Measurements from ENCODE around the gene TMEM184B. TPM values are rescaled to one million over a fixed set of nuclear protein-coding genes. Genes with fewer than 3 reads are reported as not detected.

Gene TMEM184B
- total and polyA plus RNA-seq, 10 of the 15 experiments (the other 5 are each of a cell fraction or from before 2014, with no cell fraction given): 0.56 to 22.4 (median 7.9) TPM

DNA sequence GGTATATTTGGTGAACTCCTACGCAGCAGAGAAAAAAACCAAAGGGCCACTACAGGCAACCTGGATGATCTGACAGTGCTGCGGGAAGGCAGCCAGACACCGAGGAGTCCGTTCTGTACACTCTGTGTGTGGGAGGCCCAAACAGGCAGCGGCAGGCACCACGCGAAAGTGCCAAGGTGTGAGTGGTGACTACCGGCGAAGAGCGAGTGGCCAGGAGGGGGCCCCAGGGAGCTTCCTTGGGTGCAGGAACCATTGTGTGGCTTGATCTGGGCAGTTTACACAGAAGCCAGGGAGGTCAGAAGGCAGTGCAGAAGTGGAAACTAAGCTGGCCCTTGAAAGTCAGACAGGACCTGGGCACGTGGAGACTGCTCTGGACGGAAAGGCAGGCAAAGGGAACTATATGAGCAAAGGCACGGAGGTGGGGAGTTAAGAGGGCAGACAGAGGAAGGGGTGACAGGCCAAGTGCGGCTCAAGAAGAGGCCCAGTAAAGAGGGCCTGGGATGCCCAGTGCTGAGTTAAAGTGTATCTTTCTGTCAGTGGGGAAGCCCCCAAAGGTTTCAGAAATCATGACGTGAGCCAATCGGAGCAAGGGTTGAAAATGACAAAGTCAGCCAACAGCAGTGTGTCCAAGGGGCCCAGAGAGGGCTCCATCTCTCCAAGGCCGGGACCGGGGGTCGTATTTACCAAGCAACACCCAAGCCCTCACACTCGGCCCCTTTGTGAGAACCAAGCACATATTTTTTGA lies 10.6 kb downstream of the TMEM184B start:
- CTCF ChIA-PET: interaction anchor here (0.6 to 3.0 kb wide), 13 partner anchors 10 to 310 kb away, joined by 3 to 29 read pairs (median 4); partner anchors contain the start of gene TMEM184B
- in situ Hi-C loops (cut with MboI): no loop called here

More for the DNA sequence above, 10.6 kb downstream of the TMEM184B start:
- ChIA-PET RAD21 (ENCODE audit: unreplicated experiment) (interaction anchor here (0.7 to 1.8 kb wide), 4 partner anchors 11 to 210 kb away, joined by 3 to 4 read pairs (median 3); partner anchors contain the start of gene TMEM184B), POLR2A (interaction anchor here (0.5 to 1.5 kb wide), 2 partner anchors 59 to 329 kb away, joined by 3 to 5 read pairs; no protein-coding TSS in a partner anchor), SMC1A (ENCODE audit: uncharacterized antibody, unreplicated experiment) (interaction anchor here (0.6 to 3.0 kb wide), 6 partner anchors 9 to 210 kb away, joined by 3 to 11 read pairs (median 4); partner anchors contain the start of gene PLA2G6)
- Histone ChIP-seq H3K27ac (ENCODE audit: control insufficient read depth, insufficient read depth) (0 out of 2 replicates have a peak overlapping the region, but pooled peaks have one; percentile 22), H3K9me3 (replicated peaks; ENCODE audit: control insufficient read depth, insufficient read depth, low read length) (no peaks in the 10 kb centered on the region), H3K9ac (ENCODE audit: control insufficient read depth, insufficient read depth, low read length) (0 out of 2 replicates have a peak overlapping the region, but pooled peaks have one; percentile 1), H4K20me1 (ENCODE audit: control insufficient read depth, insufficient read depth) (no peaks in the 10 kb centered on the region), H3K36me3 (ENCODE audit: control insufficient read depth in 2 of 2, insufficient read depth in 2 of 2, low read length in 1 of 2) (no peaks in the 10 kb centered on the region), H3K4me2 (ENCODE audit: control insufficient read depth, insufficient read depth) (peak overlapping the region; percentile 21; the same call in 1 of the 2 replicates), H3K4me1 (ENCODE audit: control insufficient read depth, insufficient read depth, low read length) (peaks cover 36% of the 10 kb centered on the region), H3K4me3 (no peak overlapping the region), H3K79me2 (ENCODE audit: control insufficient read depth, insufficient read depth, low read length) (peaks cover 8% of the 10 kb centered on the region), H3K27me3 (replicated peaks in 1 of 2; ENCODE audit: control insufficient read depth in 2 of 2, insufficient read depth in 2 of 2, low read length in 1 of 2) (no peaks in the 10 kb centered on the region), H2AFZ (ENCODE audit: control insufficient read depth, low read depth, low read length) (peak overlapping the region; percentile 48)
- DNase-seq (ENCODE audit: low read depth, low spot score) (no peak), FAIRE-seq (peak; percentile 47), ATAC-seq (peak; percentile 75)
- BruUV-seq (replicated peaks): no TSS peak
- WGBS (ENCODE audit: insufficient coverage, insufficient replicate concordance, low lambda C conversion rate, missing lambda C conversion rate): 24% methylated on average over 20 of the region's 20 CpGs
- TF ChIP-seq JUND (IDR thresholded peaks at IDR 0.05; ENCODE audit: low read depth, low read length) (no peak), NBN (IDR thresholded peaks at IDR 0.05) (no peak), WRNIP1 (IDR thresholded peaks at IDR 0.05; ENCODE audit: borderline replicate concordance, low read depth, low read length) (no peak), EGR1 (IDR thresholded peaks at IDR 0.05; ENCODE audit: borderline replicate concordance in 1 of 2, low read depth in 2 of 2, low read length in 2 of 2) (0 out of 3 replicates have a peak, but pooled peaks of 1 of the 2 experiments have one; percentile 7), BHLHE40 (IDR thresholded peaks at IDR 0.05; ENCODE audit: borderline replicate concordance in 1 of 2, low read depth in 2 of 2, low read length in 1 of 2) (peak in 1 of 2 experiments; percentile 30; a peak in 1 of 4 replicates), IKZF1 (conservative IDR thresholded peaks at IDR 0.05) (0 out of 2 replicates have a peak, but pooled peaks have one; percentile 16), HDGF (IDR thresholded peaks at IDR 0.05) (peak; percentile 73; the same call in 1 of the 2 replicates), RAD21 (IDR thresholded peaks at IDR 0.05; ENCODE audit: insufficient read depth, low read depth, low read length) (peak; percentile 52), SMC3 (IDR thresholded peaks at IDR 0.05; ENCODE audit: borderline replicate concordance, low read length) (peak; percentile 43; the same call in 1 of the 2 replicates), YY1 (IDR thresholded peaks at IDR 0.05; ENCODE audit: low read depth, low read length) (peak; percentile 49; the same call in 1 of the 2 replicates)
- TF ChIP-seq, protein P1, sequence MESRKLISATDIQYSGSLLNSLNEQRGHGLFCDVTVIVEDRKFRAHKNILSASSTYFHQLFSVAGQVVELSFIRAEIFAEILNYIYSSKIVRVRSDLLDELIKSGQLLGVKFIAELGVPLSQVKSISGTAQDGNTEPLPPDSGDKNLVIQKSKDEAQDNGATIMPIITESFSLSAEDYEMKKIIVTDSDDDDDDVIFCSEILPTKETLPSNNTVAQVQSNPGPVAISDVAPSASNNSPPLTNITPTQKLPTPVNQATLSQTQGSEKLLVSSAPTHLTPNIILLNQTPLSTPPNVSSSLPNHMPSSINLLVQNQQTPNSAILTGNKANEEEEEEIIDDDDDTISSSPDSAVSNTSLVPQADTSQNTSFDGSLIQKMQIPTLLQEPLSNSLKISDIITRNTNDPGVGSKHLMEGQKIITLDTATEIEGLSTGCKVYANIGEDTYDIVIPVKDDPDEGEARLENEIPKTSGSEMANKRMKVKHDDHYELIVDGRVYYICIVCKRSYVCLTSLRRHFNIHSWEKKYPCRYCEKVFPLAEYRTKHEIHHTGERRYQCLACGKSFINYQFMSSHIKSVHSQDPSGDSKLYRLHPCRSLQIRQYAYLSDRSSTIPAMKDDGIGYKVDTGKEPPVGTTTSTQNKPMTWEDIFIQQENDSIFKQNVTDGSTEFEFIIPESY (IDR thresholded peaks at IDR 0.05): peak; percentile 86
- TF ChIP-seq, protein P2, sequence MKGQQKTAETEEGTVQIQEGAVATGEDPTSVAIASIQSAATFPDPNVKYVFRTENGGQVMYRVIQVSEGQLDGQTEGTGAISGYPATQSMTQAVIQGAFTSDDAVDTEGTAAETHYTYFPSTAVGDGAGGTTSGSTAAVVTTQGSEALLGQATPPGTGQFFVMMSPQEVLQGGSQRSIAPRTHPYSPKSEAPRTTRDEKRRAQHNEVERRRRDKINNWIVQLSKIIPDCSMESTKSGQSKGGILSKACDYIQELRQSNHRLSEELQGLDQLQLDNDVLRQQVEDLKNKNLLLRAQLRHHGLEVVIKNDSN (IDR thresholded peaks at IDR 0.05; ENCODE audit: borderline replicate concordance, extremely low read length, insufficient read depth, low read depth, low read length): no peak
- TF ChIP-seq, protein P3, sequence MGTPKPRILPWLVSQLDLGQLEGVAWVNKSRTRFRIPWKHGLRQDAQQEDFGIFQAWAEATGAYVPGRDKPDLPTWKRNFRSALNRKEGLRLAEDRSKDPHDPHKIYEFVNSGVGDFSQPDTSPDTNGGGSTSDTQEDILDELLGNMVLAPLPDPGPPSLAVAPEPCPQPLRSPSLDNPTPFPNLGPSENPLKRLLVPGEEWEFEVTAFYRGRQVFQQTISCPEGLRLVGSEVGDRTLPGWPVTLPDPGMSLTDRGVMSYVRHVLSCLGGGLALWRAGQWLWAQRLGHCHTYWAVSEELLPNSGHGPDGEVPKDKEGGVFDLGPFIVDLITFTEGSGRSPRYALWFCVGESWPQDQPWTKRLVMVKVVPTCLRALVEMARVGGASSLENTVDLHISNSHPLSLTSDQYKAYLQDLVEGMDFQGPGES (IDR thresholded peaks at IDR 0.05): no peak
- TF ChIP-seq, protein P4, sequence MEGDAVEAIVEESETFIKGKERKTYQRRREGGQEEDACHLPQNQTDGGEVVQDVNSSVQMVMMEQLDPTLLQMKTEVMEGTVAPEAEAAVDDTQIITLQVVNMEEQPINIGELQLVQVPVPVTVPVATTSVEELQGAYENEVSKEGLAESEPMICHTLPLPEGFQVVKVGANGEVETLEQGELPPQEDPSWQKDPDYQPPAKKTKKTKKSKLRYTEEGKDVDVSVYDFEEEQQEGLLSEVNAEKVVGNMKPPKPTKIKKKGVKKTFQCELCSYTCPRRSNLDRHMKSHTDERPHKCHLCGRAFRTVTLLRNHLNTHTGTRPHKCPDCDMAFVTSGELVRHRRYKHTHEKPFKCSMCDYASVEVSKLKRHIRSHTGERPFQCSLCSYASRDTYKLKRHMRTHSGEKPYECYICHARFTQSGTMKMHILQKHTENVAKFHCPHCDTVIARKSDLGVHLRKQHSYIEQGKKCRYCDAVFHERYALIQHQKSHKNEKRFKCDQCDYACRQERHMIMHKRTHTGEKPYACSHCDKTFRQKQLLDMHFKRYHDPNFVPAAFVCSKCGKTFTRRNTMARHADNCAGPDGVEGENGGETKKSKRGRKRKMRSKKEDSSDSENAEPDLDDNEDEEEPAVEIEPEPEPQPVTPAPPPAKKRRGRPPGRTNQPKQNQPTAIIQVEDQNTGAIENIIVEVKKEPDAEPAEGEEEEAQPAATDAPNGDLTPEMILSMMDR (IDR thresholded peaks at IDR 0.05 in 2 of 3, conservative IDR thresholded peaks at IDR 0.05 in 1 of 3; ENCODE audit: control insufficient read depth in 2 of 3, extremely low read depth in 1 of 3, insufficient read depth in 1 of 3, low read depth in 3 of 3, low read length in 3 of 3): peak; percentile 59 to 77 (median 66)
- TF ChIP-seq, protein P5, sequence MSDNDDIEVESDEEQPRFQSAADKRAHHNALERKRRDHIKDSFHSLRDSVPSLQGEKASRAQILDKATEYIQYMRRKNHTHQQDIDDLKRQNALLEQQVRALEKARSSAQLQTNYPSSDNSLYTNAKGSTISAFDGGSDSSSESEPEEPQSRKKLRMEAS (IDR thresholded peaks at IDR 0.05; ENCODE audit: low read depth, low read length): no peak
- intact Hi-C loops (cut with micrococcal nuclease; ENCODE audit: unreplicated experiment): loop anchor here (5.0 kb wide), 2 partner anchors 50 to 205 kb away; partner anchors contain the start of gene PICK1

Measured in GM12878 (cell line).